Ovary (tissue), 9 donors: ENCODE data around the gene MSTN. TPM values are rescaled to one million over a fixed set of nuclear protein-coding genes. Genes with fewer than 3 reads are reported as not detected.

Experiments
- DNase-seq, 5 donors: peaks; one replicate each; pipeline ENCODE4 v3.0.0-alpha.2; 2019 to 2020
- H3K27ac ChIP-seq, 2 donors: fragments of 200-600 bp; one replicate each; pipeline versions ENCODE4 v1.5.1 to v1.8.0; 2019 to 2022
- H3K27me3 ChIP-seq: fragments of 200-600 bp; one replicate; pipeline ENCODE4 v1.8.0; 2022
- H3K36me3 ChIP-seq: fragments of 200-600 bp; sonication (generic); one replicate; pipeline ENCODE4 v1.5.1; 2019
- H3K4me1 ChIP-seq: one replicate; pipeline ENCODE4 v1.8.1; 2013; ENCODE audit warnings: mild to moderate bottlenecking, moderate library complexity; ENCODE audit not compliant: insufficient read depth
- H3K4me3 ChIP-seq: fragments of 200-600 bp; sonication (generic); one replicate; pipeline ENCODE4 v1.5.1; 2017
- H3K9me3 ChIP-seq, 2 donors: fragments of 200-600 bp in 1 of 2; sonication (generic) in 1 of 2; one replicate each; pipeline versions ENCODE4 v1.5.1 to v1.8.1; 2013 to 2019; ENCODE audit warnings: mild to moderate bottlenecking in 1 of 2, moderate library complexity in 1 of 2
- EP300 ChIP-seq: sonication (generic); formaldehyde crosslinking; IDR thresholded peaks from one replicate; pipeline ENCODE4 v1.6.1; 2017; ENCODE audit warnings: antibody characterized with exemption
- POLR2A ChIP-seq: fragments of 450-650 bp; IDR thresholded peaks from one replicate; pipeline ENCODE4 v1.6.1; 2017; ENCODE audit warnings: antibody characterized with exemption, mild to moderate bottlenecking, moderate library complexity
- WGBS, 3 donors: extraction: QIAGEN DNeasy Blood & Tissue Kit in 1 of 3; methylation state at CpG; one replicate each; pipeline versions ENCODE4 v1.1.5 to v1.1.7; 2013 to 2017; 5-methylcytosine and 5-hydroxymethylcytosine counted together
- intact Hi-C, 4 donors: fragments of 100-400 bp; cut with DNase I; formaldehyde crosslinking; loops; one replicate each; pipeline versions ENCODE4 v1.11.0 to v1.15.1; 2022 to 2023
- polyA plus RNA-seq, 2 donors: library from polyadenylated mRNA; stranded (reverse); fragments of 200-250 nt in 1 of 2; fragments of 350-450 nt in 1 of 2; fragmentation: Illumina TruSeq in 1 of 2; extraction: RNeasy Lipid Tissue Mini Kit (QIAGEN cat#74804) in 1 of 2; gene quantifications; one replicate each; pipeline ENCODE4 v1.2.3, GENCODE V29; 2013 to 2014
- total RNA-seq, 7 donors: library from RNA; depleted of rRNA in 2 of 7; stranded (reverse); fragments of >200 nt in 2 of 7; fragmentation: NEBNext Ultra II Directional in 3 of 7; extraction: Animal tissue kit (Norgen Biotek cat#: 25700) in 3 of 7; gene quantifications; one replicate each; pipeline versions ENCODE4 v1.1.0 to v1.2.4, GENCODE V29; 2016 to 2023
- TF ChIP-seq, protein P1 (sequence below), 3 donors: fragments of 450-650 bp in 2 of 3; fragments of 200-600 bp in 1 of 3; IDR thresholded peaks; one replicate each; pipeline versions ENCODE4 v1.5.1 to v1.8.0; 2016 to 2022; ENCODE audit warnings: antibody characterized with exemption in 3 of 3, mild to moderate bottlenecking in 1 of 3
- donor health status: DM: no; HTN: no; CAD: no; lungs with moderate emphysema.
- donor health status: DM: no; HTN: no; CAD: no.
- donor health status: Bipolar disorder and iron deficiency.
- donor health status: DM: yes; HTN: yes; CAD: no.
- donor health status: DM: no; HTN: no; CAD: no.
- donor health status: DM: yes; HTN: yes; CAD: no.

MSTN gene
- total and polyA plus RNA-seq, 9 donors: 0.13 to 0.45 (median 0.23) TPM; not detected in 1

DNA sequence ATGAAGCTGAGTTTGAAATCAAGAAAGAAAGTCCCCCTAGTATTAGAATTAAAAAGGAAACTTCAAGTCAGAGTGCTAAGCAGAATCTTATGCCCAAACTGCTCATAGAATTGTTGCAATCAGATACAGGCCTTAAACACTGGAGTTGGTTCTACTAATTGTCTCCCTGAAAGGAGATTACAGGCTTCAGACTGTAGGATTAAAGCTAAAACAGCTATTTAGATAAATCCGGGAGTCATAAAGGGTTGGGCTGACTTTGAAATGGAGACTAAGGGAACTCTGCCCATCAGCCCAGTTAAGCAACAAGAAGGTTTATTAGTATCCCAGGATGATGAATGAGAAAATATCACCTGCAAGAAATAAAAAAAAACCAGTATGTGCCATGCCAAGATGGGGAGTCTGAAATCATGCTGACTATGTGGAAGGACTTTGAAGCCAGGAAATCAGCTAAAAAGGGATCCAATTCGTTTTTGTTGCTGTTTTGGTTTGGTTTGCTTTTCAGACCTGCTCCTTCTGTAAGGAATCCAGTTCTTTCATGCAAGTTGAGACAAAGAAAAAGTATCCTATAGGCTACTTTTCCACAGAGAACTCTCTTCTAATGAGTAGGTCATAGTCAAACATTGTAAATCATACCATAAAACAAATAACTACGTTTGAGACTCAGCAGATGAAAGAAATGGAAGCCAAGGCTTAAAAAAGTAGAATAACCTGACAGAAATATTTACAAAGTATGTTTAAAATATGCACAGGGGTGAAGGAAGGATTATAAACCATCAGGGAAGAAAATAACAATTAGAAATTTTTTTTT, 37.6 kb upstream of the MSTN start:
- TF ChIP-seq POLR2A (no peak), EP300 (no peak)
- TF ChIP-seq, protein P1, sequence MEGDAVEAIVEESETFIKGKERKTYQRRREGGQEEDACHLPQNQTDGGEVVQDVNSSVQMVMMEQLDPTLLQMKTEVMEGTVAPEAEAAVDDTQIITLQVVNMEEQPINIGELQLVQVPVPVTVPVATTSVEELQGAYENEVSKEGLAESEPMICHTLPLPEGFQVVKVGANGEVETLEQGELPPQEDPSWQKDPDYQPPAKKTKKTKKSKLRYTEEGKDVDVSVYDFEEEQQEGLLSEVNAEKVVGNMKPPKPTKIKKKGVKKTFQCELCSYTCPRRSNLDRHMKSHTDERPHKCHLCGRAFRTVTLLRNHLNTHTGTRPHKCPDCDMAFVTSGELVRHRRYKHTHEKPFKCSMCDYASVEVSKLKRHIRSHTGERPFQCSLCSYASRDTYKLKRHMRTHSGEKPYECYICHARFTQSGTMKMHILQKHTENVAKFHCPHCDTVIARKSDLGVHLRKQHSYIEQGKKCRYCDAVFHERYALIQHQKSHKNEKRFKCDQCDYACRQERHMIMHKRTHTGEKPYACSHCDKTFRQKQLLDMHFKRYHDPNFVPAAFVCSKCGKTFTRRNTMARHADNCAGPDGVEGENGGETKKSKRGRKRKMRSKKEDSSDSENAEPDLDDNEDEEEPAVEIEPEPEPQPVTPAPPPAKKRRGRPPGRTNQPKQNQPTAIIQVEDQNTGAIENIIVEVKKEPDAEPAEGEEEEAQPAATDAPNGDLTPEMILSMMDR (IDR thresholded peaks at IDR 0.05): no peak
- Histone ChIP-seq H3K27me3 (no peaks in the 10 kb centered on the region), H3K27ac (no peak overlapping the region), H3K4me1 (no peaks in the 10 kb centered on the region), H3K9me3 (peaks cover 0 to 3% of the 10 kb centered on the region in 2 donors), H3K36me3 (no peaks in the 10 kb centered on the region), H3K4me3 (no peak overlapping the region)
- intact Hi-C loops: no loop called here
- DNase-seq: no peak
- WGBS, 3 donors: 22 to 27% (median 24%) methylated on average over 3 of the region's 3 CpGs

DNA sequence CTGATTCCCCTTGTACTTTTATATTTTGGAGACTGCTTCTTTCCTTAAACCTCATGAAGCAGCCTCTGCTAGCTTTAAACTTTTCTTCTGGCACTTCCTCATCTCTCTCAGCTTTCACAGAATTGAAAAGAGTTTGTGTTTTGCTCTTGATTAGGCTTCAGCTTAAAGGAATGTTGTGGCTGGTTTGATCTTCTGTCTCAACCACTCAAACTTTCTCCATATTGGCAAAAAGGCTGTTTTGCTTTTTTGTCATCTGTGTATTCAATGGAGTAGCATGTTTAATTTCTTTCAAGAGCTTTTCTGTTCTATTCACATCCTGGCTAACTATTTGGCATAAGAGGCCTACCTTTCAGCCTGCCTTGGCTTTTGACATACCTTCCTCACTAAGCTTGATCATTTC, 36.3 kb upstream of the MSTN start:
- no peak for DNase-seq
- no peaks in the 10 kb centered on the region for H3K4me1 ChIP-seq
- no peaks in the 10 kb centered on the region for H3K27me3 ChIP-seq
- no peaks in the 10 kb centered on the region for H3K36me3 ChIP-seq
- TF ChIP-seq, protein P1 (IDR thresholded peaks at IDR 0.05): no peak
- no peak for TF ChIP-seq EP300
- TF ChIP-seq POLR2A: no peak
- intact Hi-C loops: no loop called here
- no peak overlapping the region for H3K4me3 ChIP-seq
- no peak overlapping the region for H3K27ac ChIP-seq
- peaks cover 0 to 3% of the 10 kb centered on the region in 2 donors for H3K9me3 ChIP-seq

DNA sequence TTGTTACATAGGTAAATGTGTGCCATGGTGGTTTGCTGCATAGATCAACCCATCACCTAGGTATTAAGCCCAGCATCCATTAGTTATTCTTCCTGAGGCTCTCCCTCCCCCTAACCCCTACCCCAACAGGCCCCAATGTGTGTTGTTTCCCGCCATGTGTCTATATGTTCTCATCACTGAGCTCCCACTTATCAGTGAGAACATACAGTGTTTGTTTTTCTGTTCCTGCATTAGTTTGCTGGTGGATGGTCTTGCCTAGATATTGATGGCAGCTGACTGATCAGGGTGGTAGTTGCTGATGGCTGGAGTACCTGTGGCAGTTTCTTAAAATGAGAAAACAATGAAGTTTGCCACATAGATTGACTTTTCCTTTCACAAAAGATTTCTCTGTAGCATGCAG, 34.6 kb upstream of the MSTN start:
- Histone ChIP-seq H3K36me3 (no peaks in the 10 kb centered on the region), H3K4me3 (no peak overlapping the region), H3K9me3 (peaks cover 0 to 3% of the 10 kb centered on the region in 2 donors), H3K4me1 (no peaks in the 10 kb centered on the region), H3K27ac (no peak overlapping the region), H3K27me3 (no peaks in the 10 kb centered on the region)
- intact Hi-C loops: loop anchor here in 1 of 4 donors (1.0 kb wide), 1 partner anchor 29 kb away; no protein-coding TSS in a partner anchor
- DNase-seq: no peak
- 97 to 100% (median 100%) methylated on average over 1 of the region's 1 CpG for WGBS, 3 donors
- TF ChIP-seq, protein P1 (IDR thresholded peaks at IDR 0.05): no peak
- no peak for TF ChIP-seq EP300
- no peak for TF ChIP-seq POLR2A

DNA sequence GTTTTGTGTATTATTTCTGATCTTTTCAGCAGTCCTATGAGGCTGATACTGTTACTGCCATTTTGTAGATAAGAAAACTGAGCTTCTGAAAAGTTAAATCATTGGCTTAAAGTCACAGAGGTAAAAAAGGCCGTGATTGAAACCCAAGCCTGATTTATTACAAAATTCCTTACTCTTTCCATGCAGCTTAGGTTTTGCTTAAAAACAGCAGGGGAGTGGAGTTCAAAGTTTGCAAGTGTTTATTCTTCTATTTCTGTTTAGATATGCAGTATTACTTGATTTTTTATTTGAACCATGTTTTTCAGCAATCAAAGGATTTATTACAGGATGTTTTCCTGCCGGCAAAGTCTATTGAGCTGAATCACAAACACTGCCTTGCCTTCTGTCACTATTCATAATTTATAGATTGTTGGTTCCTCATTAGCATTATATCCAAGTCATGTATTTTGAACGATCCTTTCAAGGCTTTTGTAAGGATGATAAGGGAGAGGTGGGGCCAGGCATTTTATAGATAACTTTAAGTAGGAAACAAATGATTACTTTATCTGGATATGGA, 31.9 kb upstream of the MSTN start:
- TF ChIP-seq, protein P1 (IDR thresholded peaks at IDR 0.05): no peak
- no peak for TF ChIP-seq POLR2A
- no peak for TF ChIP-seq EP300
- Histone ChIP-seq H3K36me3 (no peaks in the 10 kb centered on the region), H3K4me3 (no peak overlapping the region), H3K27ac (no peak overlapping the region), H3K9me3 (peaks cover 0 to 3% of the 10 kb centered on the region in 2 donors), H3K4me1 (no peaks in the 10 kb centered on the region), H3K27me3 (no peaks in the 10 kb centered on the region)
- WGBS, 3 donors: 11 to 15% (median 13%) methylated on average over 3 of the region's 3 CpGs
- intact Hi-C loops: no loop called here
- no peak for DNase-seq
